Adipose tissue (tissue), 3 donors: ENCODE data around the gene GATD1. TPM values are rescaled to one million over a fixed set of nuclear protein-coding genes. Genes with fewer than 3 reads are reported as not detected.
"Not testable (repeated sequence)": the region's sequence is repeated elsewhere in the genome, so short reads cannot be mapped to it uniquely, and the experiment has no call there.

Experiments used
- H3K27ac ChIP-seq: one replicate; pipeline ENCODE4 v1.5.1; 2013; ENCODE audit warnings: low read depth, low read length
- WGBS, 3 donors: extraction: QIAGEN DNeasy Blood & Tissue Kit; methylation state at CpG; one replicate each; pipeline ENCODE4 v1.1.7; 2013; 5-methylcytosine and 5-hydroxymethylcytosine counted together
- polyA plus RNA-seq, 3 donors: library from polyadenylated mRNA; stranded (reverse); fragments of 200-250 nt; gene quantifications; one replicate each; pipeline ENCODE4 v1.2.3, GENCODE V29; 2013
- donor health status: healthy with polysubstance abuse.
- donor health status: Bipolar disorder and iron deficiency.
- donor health status: healthy.

GATD1 gene
- polyA plus RNA-seq, 3 donors = 15.4 to 33.4 (median 32.5) TPM

DNA sequence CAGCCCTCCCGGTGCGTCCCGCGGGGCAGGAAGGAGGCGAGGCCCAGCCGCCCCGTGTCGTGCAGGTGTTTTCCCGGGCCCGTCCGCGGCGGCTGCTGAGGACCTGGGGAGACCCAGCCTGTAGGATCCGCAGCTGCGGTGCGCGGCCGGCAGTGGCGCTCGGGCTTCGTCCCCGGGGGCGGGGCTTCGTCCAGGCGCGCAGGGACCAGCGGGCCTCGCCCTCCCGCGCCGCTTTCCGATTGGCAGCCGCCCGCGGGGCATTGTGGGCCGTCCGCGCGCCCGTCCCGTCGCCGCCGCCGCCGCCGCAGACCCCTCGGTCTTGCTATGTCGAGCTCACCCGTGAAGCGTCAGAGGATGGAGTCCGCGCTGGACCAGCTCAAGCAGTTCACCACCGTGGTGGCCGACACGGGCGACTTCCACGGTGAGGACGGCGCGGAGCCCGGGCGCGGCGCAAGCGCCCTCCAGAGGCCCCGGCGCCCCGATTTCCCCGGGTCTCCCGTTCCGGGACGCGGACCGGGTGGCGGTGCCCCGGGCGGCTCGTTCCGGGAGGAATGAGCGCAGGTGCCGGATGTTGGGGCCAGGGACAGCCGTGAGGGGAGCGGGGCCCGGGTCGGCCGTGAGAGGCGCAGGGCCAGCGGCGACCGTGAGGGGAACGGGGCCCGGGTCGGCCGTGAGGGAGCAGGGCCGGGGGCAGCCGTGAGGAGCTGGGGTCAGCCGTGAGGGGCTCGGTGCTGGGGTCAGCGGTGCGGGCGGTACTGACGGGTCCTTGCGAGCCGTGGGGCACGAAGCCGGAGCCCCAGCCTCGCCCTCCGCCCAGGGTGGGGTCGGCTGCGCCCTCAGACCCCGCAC lies 29.9 kb downstream of the GATD1 start, which contains the start of gene TALDO1:
Gene TALDO1 (plus strand): TSS at position 307 of the 849 bp plus-strand sequence. CDS start 18 bp downstream, at position 325.
- H3K27ac ChIP-seq = peak within 1 kb of the TSS; percentile 69
- 0% methylated on average over 83 to 112 of the region's 112 CpGs for WGBS, 3 donors

DNA sequence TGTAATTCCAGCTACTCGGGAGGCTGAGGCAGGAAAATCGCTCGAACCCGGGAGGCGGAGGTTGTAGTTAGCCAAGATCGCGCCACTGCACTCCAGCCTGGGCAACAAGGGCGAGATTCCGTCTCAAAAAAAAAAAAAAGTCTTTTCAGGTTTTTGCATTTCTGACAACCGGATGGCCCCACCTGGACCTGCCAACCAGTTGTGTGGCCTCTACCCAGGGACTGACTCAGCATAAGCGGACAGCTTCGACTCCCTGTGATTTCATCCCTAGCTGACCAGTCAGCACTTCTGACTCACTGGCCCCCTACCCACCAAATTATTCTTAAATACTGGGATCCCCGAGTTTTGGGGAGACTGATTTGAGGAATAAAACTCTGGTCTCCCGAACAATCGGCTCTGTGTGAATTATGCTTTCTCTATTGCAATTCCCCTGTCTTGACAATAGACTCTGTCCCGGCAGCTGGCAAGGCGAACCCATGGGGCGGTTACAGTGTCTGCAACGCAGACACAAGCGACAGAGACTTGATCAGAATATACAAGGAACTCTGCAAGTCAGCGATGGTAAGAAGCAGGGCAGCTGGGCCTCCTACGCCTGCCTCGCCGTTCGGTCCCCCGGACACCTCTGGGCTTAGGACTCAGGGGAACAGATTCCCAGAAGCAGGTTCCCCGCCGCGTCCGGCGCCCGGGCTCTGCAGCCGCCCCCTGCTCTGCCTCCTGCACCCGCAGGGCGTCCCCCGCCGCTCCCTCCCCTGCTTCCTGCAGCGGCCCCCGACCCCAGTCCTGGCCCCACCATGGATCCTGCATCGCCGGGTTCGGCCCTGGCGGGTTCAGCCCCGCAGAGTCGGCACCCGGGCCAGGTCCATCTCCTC lies 30.8 kb downstream of the GATD1 start:
- WGBS, 3 donors = 22 to 23% (median 23%) methylated on average over 46 of the region's 46 CpGs
- no peak overlapping the region for H3K27ac ChIP-seq

DNA sequence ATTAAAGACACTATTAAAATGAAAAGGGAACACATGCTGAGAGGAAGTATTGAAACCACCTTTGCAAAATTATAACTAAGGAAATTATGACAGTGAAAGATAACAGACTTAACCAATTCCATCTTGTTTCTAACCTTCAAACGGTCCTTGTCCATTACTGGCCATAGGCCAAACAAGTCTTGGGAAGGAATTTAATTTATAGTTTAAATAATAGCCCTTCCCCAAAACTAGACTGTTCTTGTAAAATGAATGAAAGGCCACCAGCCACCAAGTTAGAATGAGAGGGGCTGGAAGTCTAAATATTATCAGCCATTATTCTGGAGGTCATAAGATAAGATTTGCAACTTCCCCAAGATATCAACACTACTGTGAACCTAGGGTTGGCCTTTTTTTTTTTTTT lies 31.9 kb downstream of the GATD1 start:
- H3K27ac ChIP-seq = no peak overlapping the region
- WGBS, 3 donors = 20 to 27% (median 21%) methylated on average over 1 of the region's 1 CpG

DNA sequence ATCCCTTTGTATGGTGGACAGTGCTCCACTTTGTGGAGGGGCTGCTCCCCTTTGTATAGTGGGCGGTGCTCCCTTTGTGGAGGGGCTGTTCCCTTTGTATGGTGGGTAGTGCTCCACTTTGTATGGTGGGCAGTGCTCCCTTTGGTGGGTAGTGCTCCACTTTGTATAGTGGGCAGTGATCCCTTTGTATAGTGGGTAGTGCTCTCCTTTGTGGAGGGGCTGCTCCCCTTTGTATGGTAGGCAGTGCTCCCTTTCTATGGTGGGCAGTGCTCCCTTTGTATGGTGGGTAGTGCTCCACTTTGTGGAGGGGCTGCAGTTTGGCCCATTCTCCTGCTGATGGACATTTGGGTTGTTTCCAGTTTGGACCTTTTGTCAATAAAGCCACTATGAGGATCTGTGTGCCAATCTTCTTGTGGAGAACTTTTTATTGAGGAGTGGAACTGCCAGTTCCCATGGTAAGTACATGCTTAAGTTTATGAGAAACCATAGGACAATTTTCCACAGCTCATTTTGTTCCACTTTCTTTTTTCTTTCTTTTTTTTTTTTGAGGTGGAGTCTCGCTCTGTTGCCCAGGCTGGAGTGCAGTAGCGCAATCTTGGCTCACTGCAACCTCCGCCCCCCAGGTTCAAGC lies 34.6 kb downstream of the GATD1 start:
- no peak overlapping the region for H3K27ac ChIP-seq
- 84 to 99% (median 95%) methylated on average over 4 of the region's 4 CpGs for WGBS, 3 donors

DNA sequence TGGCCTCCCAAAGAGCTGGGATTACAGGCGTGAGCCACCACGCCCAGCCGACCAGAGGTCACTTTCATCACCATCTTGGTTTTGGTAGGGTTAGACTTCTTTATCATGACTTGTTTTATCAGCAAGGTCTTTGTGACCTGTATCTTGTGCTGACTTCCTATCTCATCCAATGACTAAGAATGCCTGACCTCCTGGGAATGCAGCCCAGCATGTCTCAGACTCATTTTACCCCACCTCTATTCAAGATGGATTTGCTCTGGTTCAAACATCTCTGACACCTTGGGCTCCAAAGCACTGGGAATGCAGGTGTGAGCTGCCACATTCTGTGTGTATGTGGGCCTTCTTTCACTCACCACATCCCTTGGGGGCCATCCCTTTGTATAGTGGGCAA lies 35.1 kb downstream of the GATD1 start:
- WGBS, 3 donors = 90 to 93% (median 92%) methylated on average over 3 of the region's 3 CpGs
- no peak overlapping the region for H3K27ac ChIP-seq

DNA sequence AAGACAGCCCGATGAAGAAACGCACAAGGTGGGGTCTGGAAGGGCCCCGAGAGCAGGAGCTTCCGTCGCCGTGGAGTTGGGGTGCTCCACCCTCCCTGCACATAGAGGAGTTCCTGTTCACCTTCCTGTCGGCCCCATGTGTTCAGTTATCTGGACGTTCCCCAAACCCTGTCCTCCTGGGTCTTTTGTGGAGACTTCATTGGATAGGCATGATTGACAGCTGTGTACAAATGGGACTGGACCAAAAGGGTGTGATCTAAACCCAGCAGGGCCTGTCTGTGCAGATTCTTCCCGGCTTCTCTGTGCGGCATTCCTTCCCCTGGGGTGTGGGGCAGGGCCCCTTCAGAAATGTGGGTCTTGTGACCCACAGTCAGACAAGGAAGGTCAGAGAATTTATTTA lies 39.4 kb downstream of the GATD1 start:
- H3K27ac ChIP-seq = not testable (repeated sequence)
- 27 to 54% (median 38%) methylated on average over 10 of the region's 10 CpGs for WGBS, 3 donors

DNA sequence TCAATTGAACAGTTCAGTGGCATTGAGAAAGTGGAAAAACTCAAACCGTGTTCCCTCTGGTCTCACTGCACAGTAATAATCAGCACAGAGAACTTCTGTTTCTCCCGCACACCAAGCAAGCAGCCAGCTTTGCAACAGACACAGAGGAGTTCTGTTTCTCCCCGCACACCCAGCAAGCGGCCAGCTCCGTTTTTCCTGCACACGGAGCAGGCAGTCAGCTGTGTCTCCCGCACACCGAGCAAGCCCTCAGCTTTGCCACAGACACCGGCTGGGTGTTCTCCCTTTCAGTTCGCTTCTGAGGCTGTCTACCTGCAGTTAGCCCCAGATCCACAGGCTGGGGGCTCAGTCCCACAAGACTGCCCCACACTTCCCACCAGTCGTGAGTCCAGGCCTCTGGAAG lies 39.9 kb downstream of the GATD1 start:
- 23 to 48% (median 29%) methylated on average over 11 of the region's 11 CpGs for WGBS, 3 donors
- no peak overlapping the region for H3K27ac ChIP-seq

DNA sequence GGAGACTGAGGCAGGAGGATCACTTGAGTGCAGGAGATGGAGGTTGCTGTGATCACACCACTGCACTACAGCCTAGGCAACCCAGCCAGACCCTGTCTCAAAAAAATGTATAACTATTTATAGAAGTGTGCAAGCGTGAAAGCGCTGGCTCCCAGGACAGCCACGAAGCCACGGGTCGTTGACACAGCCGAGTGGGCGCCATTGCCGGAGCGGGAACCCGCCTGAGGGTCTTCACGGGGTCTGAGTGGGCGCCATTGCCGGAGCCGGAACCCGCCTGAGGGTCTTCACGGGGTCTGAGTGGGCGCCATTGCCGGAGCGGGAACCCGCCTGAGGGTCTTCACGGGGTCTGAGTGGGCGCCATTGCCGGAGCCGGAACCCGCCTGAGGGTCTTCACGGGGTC lies 42.7 kb downstream of the GATD1 start:
- not testable (repeated sequence) for H3K27ac ChIP-seq
- 95 to 96% (median 96%) methylated on average over 19 to 26 of the region's 26 CpGs for WGBS, 3 donors

DNA sequence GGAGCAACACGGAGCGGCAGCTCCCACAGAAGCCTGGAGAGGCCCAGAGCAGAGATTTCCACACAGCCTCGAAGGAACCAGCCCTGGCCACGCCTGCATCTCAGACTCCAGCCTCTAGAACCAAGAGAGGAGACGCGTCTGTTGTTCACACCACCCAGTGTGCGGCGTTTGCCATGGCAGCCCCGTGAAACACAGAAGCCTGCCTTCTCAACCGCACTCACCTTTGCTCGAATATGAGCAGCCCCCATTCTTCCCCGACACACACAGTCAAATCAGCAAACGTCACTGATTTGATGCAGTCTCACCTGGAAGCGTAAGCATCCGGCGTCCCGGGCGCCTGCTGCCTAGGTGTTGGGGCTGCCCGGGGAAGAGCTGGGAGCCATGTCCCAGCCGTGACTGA lies 44.2 kb downstream of the GATD1 start:
- H3K27ac ChIP-seq = no peak overlapping the region
- 72 to 78% (median 75%) methylated on average over 20 of the region's 20 CpGs for WGBS, 3 donors

DNA sequence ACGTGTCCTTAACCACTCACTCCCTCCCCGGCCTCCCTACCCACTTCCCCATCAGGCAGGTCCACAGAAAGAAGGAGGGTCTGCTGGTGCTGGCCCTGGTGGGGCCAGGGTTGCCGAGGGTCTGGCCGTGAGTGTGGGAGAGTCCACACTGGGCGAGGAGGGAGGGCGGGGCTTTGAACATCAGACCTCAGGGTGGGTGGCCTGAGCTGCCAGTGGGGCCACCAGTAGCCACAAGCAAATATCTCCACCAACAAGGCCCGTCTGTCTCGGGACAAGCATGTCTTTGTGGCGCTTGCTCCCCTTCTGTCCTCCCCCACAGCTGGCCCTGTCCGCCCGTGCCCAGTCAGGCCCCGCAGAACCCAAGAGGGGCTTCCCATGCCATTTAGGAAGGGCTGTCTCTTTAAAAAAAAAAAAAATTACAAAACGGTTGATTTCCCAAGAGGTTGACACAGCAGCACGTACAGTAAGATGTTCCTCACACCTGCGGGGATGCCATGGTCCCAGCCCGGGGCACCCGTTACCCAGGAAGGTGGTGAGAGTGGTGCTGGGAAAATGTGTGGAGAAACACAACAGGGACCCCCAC lies 47.7 kb downstream of the GATD1 start:
- WGBS, 3 donors = 38 to 43% (median 41%) methylated on average over 16 to 17 of the region's 17 CpGs
- H3K27ac ChIP-seq = no peak overlapping the region

DNA sequence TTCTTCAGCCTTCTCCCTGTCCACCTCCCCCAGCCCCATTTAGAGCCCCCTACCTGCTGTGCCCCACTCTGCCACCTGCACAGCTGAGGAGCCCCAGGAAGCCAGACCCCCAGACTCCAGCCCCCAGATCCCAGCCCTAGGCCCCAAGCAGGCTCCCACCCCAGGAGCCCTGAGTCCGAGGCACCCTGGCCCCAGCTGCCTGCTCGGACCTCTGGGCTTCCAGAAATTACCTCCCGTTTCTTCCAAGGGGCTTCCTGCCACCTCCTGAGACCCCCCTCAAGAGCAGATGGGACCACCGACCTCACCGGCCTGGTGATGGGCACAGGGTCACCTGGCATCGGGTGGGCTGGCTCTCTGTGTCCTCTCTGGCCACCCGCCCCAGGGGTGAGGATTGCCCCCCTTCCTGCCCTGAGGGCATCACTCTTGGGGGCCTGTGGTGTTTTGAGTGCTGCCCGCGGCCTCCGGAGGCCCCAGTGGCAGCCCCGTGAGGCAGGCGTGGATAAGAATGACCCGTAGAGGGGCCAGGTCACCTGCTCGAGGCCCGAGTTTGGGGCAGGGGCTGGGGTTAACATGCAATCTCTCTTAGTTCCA lies 48.3 kb downstream of the GATD1 start:
- WGBS, 3 donors = 60 to 68% (median 66%) methylated on average over 11 to 15 of the region's 15 CpGs
- H3K27ac ChIP-seq = no peak overlapping the region

DNA sequence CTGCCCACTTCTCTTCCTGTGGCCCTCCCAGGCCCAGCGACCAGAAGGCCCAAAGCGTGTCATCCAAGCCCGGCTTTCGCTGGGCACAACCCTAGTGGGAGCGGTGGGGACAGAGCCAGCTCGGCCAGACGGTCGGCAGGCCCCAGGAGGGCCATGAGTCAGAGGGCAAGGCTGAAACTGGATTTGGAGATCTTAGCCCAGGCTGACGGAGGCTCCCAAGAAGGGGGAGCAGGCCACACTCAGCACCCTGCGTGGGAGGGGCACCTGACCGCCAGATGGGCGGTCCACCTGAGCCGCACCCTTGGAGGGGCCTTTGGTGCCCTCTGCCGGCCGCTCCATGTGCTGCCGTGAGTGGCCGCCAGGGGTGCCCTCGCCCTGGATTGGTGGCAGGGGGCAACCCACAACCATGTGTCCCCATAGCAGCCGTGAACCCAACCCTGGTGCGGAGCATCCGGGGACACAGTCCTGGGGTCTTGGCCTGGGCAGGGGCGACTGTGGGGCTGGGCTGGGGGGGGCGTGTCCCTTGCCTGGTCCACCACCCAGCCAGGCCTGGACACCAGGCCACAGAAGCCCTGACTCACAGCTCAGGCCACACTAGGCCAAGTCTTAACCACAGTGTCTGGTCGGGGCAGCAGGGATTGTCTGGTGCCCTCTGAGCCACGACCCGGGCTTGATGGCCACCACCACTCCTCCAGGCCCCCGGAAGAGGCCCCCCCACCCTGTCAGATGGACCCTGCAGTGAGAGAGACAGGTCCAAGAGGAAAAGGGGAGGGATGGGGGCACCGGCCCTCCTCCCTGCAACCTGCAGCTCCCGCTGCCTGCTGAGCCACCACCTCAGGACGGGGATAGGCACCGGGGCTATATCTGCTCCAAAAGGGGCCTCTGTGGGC lies 49.2 kb downstream of the GATD1 start:
- no peak overlapping the region for H3K27ac ChIP-seq
- 27 to 32% (median 31%) methylated on average over 27 to 31 of the region's 31 CpGs for WGBS, 3 donors

DNA sequence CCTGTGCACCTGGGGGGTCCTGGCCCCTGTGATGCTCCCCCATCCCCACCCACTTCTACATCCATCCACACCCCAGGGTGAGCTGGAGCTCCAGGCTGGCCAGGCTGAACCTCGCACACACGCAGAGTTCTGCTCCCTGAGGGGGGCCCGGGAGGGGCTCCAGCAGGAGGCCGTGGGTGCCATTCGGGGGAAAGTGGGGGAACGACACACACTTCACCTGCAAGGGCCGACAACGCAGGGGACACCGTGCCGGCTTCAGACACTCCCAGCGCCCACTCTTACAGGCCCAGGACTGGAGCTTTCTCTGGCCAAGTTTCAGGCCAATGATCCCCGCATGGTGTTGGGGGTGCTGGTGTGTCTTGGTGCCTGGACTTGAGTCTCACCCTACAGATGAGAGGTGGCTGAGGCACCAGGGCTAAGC lies 50.0 kb downstream of the GATD1 start:
- 84 to 85% (median 84%) methylated on average over 12 of the region's 12 CpGs for WGBS, 3 donors
- H3K27ac ChIP-seq = no peak overlapping the region

DNA sequence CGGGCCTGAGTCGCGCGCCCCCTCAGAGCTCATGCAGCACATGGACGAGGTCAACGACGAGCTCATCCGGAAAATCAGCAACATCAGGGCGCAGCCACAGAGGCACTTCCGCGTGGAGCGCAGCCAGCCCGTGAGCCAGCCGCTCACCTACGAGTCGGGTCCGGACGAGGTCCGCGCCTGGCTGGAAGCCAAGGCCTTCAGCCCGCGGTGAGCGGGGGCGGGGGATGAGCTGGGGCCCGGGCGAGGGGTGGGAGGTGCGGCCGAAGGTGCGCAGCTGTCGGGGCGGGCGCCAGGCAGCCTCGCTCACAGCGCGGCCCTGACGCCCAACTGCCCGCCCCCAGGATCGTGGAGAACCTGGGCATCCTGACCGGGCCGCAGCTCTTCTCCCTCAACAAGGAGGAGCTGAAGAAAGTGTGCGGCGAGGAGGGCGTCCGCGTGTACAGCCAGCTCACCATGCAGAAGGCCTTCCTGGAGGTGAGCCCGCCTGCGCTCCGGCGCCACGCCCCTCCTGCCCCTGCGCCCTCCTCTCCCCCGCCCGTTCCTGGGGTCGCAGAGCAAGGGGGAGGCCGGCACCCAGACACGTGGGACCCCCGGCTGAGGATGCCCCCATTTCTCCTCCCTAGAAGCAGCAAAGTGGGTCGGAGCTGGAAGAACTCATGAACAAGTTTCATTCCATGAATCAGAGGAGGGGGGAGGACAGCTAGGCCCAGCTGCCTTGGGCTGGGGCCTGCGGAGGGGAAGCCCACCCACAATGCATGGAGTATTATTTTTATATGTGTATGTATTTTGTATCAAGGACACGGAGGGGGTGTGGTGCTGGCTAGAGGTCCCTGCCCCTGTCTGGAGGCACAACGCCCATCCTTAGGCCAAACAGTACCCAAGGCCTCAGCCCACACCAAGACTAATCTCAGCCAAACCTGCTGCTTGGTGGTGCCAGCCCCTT lies 50.7 kb downstream of the GATD1 start:
- H3K27ac ChIP-seq = no peak overlapping the region
- 12 to 18% (median 15%) methylated on average over 52 to 61 of the region's 61 CpGs for WGBS, 3 donors

DNA sequence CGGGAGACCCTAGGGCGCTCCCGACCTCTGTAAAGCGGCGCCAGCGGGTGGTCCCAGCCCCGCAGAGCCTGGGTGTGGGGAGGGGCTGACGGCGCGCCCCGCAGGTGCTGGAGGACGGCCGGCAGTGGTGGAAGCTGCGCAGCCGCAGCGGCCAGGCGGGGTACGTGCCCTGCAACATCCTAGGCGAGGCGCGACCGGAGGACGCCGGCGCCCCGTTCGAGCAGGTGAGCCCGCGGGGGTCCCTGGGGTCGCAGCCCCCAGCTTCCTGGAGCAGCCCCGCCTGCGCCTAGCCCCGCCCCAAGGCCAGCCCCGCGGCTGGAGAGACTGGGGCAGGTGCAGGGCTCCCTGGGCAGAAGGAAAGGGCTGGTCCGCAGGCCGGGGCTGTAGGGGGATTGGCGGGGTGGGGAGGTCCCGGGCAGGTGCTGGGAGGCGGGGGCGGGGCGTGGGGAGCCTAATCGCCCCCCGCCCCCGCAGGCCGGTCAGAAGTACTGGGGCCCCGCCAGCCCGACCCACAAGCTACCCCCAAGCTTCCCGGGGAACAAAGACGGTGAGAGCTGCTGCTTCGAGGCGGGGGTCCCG lies 51.6 kb downstream of the GATD1 start:
- no peak overlapping the region for H3K27ac ChIP-seq
- WGBS, 3 donors = 9 to 13% (median 12%) methylated on average over 33 to 53 of the region's 53 CpGs
